GM12801 (cell line): ENCODE measurements around the gene SLC25A46.

Experiments used
- TF ChIP-seq, protein P1 (sequence below): IDR thresholded peaks from one replicate; pipeline ENCODE4 v1.5.1; 2011; ENCODE audit warnings: control low read depth; ENCODE audit not compliant: insufficient read length; ENCODE audit errors: extremely low read depth

Gene SLC25A46

DNA sequence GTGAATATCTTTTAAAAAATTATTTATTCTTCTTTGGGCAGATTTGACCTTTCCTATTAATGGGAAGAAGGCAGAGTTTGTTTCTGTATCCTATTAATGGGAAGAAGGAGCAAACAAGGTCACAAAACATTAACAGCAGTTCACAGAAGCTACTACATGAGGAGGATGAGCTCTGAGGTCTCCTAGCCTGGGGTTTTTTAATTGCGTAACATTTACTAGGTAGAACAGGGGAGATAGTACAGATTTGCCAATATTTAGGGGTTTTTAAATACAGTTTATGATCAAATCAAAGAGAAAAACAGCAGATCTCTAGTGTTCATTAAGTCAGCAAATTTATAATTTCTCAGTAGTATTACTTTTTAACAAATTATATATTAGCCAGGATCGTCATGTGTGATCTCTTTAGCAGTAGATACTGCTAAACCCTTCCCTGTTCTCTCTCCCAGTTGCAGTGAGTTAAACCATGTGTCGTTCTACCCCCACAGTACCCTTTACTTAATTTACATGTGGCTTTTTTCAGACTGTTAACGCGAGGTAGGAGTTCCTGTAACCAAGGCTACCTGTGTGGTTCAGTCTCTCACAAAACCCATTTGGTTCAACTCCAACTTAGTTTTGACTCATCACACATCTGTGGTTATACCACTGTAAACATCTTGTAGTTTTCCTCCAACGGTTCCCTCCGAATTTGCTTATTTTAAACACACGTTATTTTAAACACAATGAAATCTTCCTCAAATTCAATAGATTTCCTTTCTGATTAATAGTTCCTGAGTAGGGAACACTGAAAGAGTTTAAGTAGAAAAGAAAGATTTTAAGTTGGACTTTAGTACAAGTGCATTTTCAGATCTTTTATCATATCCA, 13.3 kb downstream of the SLC25A46 start:
- TF ChIP-seq, protein P1, sequence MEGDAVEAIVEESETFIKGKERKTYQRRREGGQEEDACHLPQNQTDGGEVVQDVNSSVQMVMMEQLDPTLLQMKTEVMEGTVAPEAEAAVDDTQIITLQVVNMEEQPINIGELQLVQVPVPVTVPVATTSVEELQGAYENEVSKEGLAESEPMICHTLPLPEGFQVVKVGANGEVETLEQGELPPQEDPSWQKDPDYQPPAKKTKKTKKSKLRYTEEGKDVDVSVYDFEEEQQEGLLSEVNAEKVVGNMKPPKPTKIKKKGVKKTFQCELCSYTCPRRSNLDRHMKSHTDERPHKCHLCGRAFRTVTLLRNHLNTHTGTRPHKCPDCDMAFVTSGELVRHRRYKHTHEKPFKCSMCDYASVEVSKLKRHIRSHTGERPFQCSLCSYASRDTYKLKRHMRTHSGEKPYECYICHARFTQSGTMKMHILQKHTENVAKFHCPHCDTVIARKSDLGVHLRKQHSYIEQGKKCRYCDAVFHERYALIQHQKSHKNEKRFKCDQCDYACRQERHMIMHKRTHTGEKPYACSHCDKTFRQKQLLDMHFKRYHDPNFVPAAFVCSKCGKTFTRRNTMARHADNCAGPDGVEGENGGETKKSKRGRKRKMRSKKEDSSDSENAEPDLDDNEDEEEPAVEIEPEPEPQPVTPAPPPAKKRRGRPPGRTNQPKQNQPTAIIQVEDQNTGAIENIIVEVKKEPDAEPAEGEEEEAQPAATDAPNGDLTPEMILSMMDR: no peak

DNA sequence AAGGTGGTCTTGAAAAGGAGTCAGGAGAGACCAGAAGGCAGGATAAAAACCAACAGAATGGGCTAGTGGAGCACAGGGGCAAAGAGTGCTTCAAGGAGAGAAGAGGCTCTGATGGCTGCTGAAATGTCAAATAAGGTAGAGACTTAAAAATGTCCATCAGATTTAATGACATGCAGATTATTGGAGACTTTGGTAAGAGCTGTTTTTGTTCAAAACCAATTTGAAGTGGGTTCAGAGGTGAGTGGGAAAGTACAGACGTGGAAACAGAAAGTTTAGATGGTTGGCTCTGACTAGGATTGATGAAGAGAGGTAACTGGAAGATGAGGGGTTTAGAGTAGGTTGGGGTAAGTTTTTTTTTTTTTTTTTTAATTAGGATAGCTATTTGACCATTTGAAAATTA, 14.1 kb downstream of the SLC25A46 start:
- TF ChIP-seq, protein P1: no peak

DNA sequence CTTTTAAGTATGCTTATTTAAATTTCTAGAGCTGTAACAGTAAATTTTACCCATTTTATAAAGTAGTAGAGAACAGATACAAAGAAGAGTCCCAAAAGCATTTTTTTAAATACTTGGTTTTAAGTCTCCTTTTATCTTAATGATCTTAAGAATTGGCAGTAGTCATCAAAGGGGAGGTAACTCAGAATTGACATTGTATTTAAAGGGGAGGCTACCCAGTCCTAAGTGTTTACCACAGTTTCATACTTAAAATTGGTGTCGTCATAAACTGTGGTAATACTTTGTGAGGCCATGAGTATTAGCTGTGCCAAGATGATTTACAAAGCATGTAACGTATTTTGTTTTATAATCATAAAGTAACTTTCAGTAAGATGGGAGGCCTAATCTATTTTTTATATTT, 14.8 kb downstream of the SLC25A46 start:
- TF ChIP-seq, protein P1: no peak

DNA sequence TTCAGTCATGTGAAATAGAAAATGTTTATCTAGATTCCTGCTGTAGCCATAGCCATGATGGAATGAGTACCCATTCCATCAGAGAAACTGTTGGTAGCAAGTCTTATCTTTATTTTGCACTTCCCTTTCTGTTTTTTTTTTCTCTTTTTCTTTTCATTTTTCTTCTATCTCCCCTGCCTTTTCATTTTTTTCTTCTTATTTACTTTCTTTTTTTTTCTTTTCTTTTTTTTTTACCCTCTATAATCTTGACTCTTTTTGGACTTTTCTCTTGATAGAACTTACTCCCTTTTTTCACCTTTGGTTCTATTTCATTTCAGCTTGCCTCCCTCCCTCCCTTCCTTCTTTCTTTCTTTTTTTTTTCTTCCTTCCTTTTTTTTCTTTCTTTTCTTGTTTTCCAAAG, 15.4 kb downstream of the SLC25A46 start:
- TF ChIP-seq, protein P1: no peak

DNA sequence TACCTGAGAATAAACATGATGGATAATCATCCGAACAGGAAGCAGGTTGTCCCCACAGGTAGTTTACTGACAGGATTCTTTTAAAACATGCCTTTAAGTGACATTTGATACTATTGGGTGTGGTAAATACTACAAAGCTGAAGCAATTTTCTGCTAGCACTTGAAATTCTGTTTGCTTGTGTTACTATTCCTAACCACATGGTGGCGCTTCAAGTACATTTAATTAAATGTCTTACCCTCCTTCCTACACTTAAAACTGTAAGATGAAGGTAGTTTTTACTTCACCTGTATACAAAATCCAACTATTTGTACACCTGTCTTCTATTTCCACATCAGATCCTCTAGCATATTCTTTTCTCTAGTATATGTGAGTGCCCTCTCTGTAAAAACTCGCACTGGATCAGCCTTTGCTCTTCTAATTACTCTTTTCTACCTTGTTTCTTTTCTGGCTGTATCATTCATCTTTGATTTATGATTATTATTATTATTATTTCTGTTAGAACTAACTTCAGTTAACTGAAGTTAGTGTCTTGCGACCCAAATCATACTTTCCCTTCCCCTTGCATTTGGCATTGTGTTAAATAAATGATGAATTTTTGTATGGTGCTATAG, 18.4 kb downstream of the SLC25A46 start:
- TF ChIP-seq, protein P1: no peak

DNA sequence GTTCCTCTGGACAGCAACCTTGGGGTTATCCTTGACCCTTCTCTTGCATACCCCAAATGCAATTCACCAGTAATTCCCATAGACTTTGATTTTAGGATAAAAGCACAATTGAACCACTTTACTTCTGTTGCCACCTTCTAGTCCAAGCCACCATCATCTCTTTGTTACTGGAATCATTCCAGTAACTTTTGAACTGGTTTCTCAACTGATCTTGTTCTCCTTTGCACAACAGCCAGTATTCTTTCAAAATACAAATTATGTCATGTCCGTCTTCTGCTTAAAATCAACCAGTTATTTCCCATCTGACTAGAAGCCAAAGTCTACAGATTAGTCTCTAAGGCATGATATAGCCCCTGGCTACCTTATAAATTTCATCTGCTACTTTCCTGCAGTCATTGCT, 21.4 kb downstream of the SLC25A46 start:
- TF ChIP-seq, protein P1: no peak

DNA sequence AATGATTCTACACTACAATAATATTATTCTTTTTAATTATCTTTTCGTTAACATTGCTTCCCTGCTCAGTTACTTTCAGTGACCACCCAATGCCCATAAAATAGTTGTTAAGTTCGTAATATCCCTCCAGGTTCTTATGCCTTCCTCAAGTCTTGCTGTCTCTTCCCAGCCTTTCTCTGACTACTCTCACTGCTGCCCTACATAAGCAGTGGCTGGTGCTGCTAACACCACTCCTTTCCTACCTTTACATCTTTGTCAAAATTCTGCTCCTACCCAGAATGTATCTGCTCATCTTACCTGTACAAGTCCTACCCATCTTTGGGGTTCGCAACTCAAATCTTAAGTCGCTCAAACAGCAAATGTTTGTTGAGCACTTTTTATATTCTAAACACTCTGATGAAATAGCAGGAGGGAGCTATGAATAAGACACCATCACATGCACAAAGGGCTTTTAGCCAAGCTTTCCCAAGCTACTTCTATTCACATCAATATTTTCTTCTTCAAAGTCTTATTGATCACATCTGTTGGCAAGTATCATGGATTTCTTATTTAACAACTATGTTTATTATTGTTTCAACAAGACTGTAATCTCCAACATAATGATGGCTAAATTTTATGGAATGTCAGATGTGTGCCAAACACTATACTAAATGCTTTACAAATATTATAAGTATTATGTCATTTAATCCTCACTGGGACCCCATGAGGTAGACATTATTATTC, 29.5 kb downstream of the SLC25A46 start:
- TF ChIP-seq, protein P1: no peak
